HG03442 (cell line): Measurements from ENCODE around the gene TRIM33.

ENCODE experiments used
- ATAC-seq: cut with Tn5 transposase; IDR thresholded peaks from one replicate; pipeline ENCODE4 v1.9.1; 2021; ENCODE audit warnings: mild to moderate bottlenecking, moderate library complexity; ENCODE audit not compliant: unreplicated experiment

The TRIM33 gene

GRCh38 chr1:114511032-114511785 lies at the start of gene TRIM33:
TSS of gene TRIM33 (minus strand) at chr1:114511203. CDS start at chr1:114511076, 127 bp downstream.
- ATAC-seq: peak; percentile 75

- ATAC-seq: no peak
These were observed 48.4 kb upstream of the TRIM33 start for GRCh38 chr1:114559356-114559755.

- no peak for ATAC-seq
These were observed 47.5 kb upstream of the TRIM33 start for GRCh38 chr1:114558544-114558943.

GRCh38 chr1:114554577-114554976 lies 43.6 kb upstream of the TRIM33 start:
- ATAC-seq: no peak

- ATAC-seq: no peak
These were observed 41.2 kb upstream of the TRIM33 start for GRCh38 chr1:114552106-114552639.

- ATAC-seq: no peak
These were observed 40.4 kb upstream of the TRIM33 start for GRCh38 chr1:114551400-114551799.

GRCh38 chr1:114550336-114550735 lies 39.3 kb upstream of the TRIM33 start:
- no peak for ATAC-seq

- no peak for ATAC-seq
These were observed 38.1 kb upstream of the TRIM33 start for GRCh38 chr1:114549137-114549536.

- no peak for ATAC-seq
These were observed 36.1 kb upstream of the TRIM33 start for GRCh38 chr1:114547076-114547475.

GRCh38 chr1:114545796-114546195 lies 34.8 kb upstream of the TRIM33 start:
- ATAC-seq: no peak

GRCh38 chr1:114545315-114545714 lies 34.3 kb upstream of the TRIM33 start:
- no peak for ATAC-seq

GRCh38 chr1:114540821-114541220 lies 29.8 kb upstream of the TRIM33 start:
- ATAC-seq: no peak

GRCh38 chr1:114540272-114540671 lies 29.3 kb upstream of the TRIM33 start:
- ATAC-seq: no peak

GRCh38 chr1:114536043-114536442 lies 25.0 kb upstream of the TRIM33 start:
- ATAC-seq: no peak

- ATAC-seq: no peak
These were observed 24.4 kb upstream of the TRIM33 start for GRCh38 chr1:114535401-114535800.

GRCh38 chr1:114531094-114531493 lies 20.1 kb upstream of the TRIM33 start:
- ATAC-seq: no peak

- ATAC-seq: no peak
These were observed 19.2 kb upstream of the TRIM33 start for GRCh38 chr1:114530224-114530623.

- ATAC-seq: no peak
These were observed 13.9 kb upstream of the TRIM33 start for GRCh38 chr1:114524944-114525343.

- ATAC-seq: no peak
These were observed 11.2 kb upstream of the TRIM33 start for GRCh38 chr1:114522264-114522575.

GRCh38 chr1:114521396-114522263 lies 10.6 kb upstream of the TRIM33 start:
- no peak for ATAC-seq

- ATAC-seq: no peak
These were observed 6.3 kb upstream of the TRIM33 start for GRCh38 chr1:114517348-114517747.
